ENCODE data around the gene CPN2.

Gene CPN2

DNA sequence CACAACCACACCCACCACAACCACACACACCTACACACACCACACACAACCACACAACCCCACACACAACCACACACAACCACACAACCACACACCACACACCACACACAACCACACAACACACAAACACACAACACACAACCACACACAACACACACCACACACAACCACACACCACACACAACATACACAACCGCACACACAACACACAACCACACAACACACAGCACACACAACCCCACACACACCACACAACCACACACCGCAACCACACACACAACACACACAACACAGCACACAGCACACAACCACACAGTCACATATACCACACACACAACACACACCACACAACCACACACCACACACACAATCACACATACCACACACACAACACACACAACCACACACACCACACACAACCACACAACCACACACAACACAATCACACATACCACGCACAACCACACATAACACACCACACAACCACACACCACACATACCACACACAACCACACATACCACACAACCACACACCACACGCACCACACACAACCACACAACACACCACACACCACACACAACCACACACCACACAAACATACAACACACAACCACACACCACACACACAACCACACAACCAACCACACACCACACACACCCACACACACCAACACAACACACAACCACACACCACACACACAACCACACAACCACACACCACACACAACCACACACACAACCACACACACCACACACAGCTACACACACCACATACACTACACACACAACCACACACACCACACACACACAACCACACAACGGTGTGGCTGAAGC, 23.7 kb downstream of the CPN2 start:
- no peak for DNase-seq (ENCODE audit: low read depth)

DNA sequence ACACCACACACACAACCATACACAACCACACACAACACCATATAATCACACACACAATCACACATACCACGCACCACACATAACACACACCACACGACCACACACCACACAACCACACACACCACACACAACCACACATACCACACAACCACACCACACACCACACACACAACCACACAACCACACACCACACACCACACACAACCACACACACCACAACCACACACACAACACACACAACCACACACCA, 24.2 kb downstream of the CPN2 start:
- DNase-seq (ENCODE audit: low read depth), result no peak

DNA sequence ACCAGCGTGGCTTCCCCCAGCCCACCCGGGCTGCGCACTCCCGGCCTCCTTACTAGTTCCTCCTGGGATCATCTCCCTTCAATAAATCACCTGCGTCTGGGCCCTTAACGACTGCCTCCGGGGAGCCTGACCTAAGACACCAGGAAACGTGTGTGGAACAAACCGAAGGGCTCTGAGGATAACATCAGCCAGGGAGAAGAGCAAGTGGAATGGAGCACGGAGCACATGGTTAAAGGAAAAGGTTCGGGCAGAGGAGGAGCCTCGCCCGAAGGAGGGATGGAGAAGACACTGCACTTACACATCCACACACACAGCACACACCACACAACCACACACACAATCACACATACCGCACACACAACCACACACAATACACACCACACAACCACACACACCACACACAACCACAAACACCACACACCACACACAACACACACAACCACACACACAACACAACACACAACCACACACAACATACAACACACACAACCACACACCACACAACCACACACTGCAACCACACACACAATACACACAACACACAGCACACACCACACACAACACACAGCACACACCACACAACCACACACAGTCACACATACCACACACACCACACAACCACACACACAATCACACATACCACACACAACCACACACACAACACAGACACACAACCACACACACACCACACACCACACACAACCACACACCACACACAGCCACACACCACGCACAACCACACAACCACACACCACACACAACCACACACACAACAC, 24.7 kb downstream of the CPN2 start:
- no peak for DNase-seq (ENCODE audit: low read depth)

DNA sequence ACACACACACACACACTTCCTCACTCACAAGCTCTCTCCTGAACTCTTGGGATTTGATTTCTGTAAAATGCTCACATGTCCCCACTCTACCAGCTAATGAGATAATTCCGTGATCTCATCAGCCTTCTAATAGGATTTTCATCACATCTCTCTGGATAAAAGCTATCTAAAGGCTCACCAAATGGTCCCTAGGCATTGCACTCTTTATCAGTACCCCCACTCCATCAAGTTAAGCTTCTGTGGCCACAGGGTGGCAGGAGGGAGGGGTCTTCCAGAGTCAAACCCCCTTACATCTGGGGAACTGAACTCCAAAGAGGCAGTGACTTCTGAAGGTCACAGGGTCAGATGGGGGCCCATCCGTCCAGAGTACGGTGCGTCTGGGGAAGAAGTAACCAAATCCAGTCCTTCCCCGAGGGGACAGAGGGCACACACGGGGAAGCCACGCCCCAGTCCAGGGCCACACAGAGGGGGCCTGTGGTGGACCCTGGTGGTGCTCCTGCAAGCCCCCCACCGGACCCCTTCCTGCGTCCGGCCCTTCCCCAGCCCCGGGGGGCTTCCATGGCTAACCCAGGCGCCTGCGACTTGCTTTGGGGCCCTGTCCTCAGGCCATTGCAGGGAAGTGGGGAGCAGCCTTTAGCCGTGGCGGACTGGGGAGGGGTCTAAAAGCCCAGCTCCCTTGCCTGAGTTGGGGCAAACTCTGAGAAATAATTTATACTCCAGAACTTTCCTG, 25.5 kb downstream of the CPN2 start:
- no peak for DNase-seq (ENCODE audit: low read depth)

DNA sequence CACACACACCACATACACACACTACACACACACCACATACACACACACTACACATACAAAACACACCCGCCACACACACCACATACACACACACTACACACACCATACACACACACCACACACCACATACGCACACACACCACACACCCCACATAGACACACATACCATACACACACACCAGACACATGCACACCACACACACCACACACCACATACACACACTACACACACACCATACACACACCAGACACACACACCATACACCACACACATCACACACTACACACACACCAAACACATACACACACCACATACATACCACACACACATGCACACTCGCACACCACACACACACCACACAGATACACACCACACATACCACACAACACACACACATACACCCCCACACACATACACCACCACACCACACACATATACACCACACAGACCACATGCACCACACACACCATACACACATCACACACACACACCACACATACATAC, 26.3 kb downstream of the CPN2 start:
- DNase-seq (ENCODE audit: low read depth), result no peak

- no peak for DNase-seq (ENCODE audit: low read depth)
Observed at GRCh38 chr3:194323785-194324735, 27.1 kb downstream of the CPN2 start.

DNA sequence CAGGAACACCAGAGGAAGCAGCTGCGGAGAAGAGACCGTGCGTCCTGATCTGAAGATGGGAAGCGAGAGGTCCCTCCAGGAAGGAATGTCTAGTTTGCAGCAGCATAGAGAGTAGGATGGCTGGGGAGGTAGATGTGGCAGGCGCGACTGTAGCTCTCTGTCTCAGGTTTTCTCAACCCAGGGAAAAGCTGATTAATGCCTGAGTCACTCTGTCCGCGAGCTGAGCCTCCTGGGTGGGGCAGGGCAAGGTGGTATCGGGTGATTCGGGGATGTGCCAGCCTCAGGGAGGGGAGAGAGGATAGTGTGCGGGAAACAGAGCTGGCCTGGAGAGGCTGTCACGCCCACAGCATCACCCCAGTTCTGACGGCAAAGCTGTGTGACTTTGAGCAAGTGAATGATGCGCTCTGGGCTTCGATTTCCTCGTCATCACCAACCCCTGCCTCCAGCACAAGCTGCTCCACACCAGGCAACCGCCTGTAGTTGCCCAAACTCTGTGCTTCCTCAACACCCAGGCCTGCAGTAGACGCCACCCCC, 28.4 kb downstream of the CPN2 start:
- peak; percentile 91 for DNase-seq (ENCODE audit: low read depth)

GRCh38 chr3:194321693-194322640, 29.2 kb downstream of the CPN2 start:
- no peak for DNase-seq (ENCODE audit: low read depth)

DNA sequence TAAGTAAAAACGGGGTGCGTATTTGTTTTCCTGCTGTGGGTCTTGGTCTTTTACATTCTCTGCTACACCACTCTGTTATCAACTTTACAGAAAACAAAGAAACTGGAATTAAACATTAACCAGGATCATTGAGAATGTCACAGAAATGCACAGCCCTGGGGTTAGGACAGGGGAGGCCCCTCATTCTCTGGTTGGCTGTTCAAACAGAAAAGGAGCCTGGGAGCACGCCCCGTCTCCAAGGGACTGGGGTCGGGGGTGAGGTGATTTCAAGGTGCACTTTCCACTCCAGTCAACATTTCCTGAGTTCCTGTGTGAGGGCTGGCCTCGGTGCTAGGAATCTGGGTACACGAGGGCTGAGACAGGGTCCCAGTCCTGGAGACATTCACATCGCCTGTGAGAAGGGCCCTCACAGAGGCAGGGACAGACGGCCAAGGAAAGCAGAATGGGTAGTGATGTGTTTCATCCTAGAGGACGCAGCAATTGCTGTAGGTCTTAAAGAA, 30.3 kb downstream of the CPN2 start:
- no peak for DNase-seq (ENCODE audit: low read depth)

DNA sequence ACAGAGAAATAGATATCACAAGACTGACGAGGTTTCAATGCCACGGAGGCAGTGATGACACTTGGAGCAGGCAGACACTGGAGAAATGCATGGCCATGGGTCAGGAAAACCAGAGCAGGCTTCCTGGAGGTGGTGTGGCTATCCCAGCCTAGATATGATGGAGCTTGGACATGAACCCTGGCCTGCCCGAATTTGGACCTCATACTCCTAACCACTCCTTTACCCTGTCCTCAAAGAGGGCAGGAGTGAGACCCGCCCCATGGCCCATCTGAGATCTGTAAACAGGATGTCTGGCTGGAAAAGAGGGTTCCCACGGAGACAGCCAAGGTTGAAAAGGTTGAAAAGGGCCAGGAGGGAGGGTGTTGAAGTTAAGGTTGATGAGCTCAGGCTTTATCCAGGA, 31.0 kb downstream of the CPN2 start:
- no peak for DNase-seq (ENCODE audit: low read depth)

GRCh38 chr3:194318511-194319161, 32.5 kb downstream of the CPN2 start:
- no peak for DNase-seq (ENCODE audit: low read depth)

DNA sequence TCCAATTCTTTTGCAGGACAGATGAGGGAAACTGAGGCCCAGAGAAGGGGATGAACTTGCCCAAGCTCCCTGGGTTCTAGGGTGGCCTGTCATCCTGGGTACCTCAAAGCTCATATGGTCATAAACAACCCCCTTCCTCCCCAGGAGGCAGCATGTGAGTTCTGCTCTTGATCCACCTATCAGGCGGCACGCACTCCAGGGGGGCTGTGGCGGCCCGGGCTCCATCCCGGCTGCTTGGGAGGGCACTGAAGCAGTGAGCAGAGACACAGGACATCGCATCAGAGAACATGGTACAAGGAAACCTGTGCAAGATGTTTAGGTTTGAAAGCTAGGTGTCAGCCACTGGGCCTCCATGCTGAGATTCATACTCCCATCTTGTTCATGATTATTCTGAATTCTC, 34.2 kb downstream of the CPN2 start:
- DNase-seq (ENCODE audit: low read depth), result no peak

DNA sequence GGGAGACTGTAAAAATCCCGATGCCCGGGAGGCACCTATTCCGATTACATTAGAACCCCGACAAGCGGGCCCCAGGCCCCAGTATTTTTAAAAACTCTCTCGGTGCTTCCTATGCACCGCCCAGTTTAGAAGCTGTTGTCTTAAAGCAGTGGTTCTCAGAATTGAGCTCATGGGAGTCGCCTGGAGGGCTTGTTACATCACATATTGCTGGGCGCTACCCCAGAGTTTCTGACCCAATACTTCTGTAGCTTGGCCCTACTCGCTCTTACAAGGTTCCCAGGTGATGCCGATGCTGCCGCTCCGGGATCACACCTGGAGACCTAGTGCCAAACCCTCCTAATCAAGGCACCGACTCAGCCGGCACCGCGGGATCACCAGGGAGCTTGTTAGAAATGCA, 35.2 kb downstream of the CPN2 start:
- DNase-seq (ENCODE audit: low read depth), result no peak

GRCh38 chr3:194315088-194315964, 35.8 kb downstream of the CPN2 start:
- DNase-seq (ENCODE audit: low read depth), result no peak

- no peak for DNase-seq (ENCODE audit: low read depth)
Observed at GRCh38 chr3:194314388-194315068, 36.6 kb downstream of the CPN2 start.

- no peak for DNase-seq (ENCODE audit: low read depth)
Observed at GRCh38 chr3:194313560-194314387, 37.4 kb downstream of the CPN2 start.

- no peak for DNase-seq (ENCODE audit: low read depth)
Observed at GRCh38 chr3:194312743-194313281, 38.3 kb downstream of the CPN2 start.

Measured in HS-5 (cell line).